Subcutaneous abdominal adipose tissue (tissue), 5 donors: ENCODE results near the gene PDE4A.

ENCODE experiments used
- H3K27ac ChIP-seq: one replicate; pipeline ENCODE4 v1.7.0; 2013; ENCODE audit warnings: low read depth, mild to moderate bottlenecking, inconsistent platforms, low read length, moderate library complexity
- H3K27me3 ChIP-seq, 5 donors: one replicate each; pipeline ENCODE4 v1.7.0; 2013; ENCODE audit warnings: low read length in 5 of 5, inconsistent platforms in 1 of 5; ENCODE audit not compliant: control insufficient read depth in 5 of 5, insufficient read depth in 4 of 5
- H3K36me3 ChIP-seq, 5 donors: one replicate each; pipeline ENCODE4 v1.7.0; 2013; ENCODE audit warnings: low read length in 5 of 5; ENCODE audit not compliant: control insufficient read depth in 5 of 5, insufficient read depth in 5 of 5
- H3K4me1 ChIP-seq, 5 donors: one replicate each; pipeline ENCODE4 v1.7.0; 2013; ENCODE audit warnings: low read length in 5 of 5, mild to moderate bottlenecking in 3 of 5, moderate library complexity in 1 of 5; ENCODE audit not compliant: control insufficient read depth in 5 of 5, insufficient read depth in 5 of 5
- H3K4me3 ChIP-seq, 5 donors: one replicate each; pipeline ENCODE4 v1.7.0; 2013; ENCODE audit warnings: low read length in 5 of 5, low read depth in 1 of 5
- H3K9ac ChIP-seq, 5 donors: one replicate each; pipeline ENCODE4 v1.7.0; 2013; ENCODE audit warnings: low read length in 5 of 5, mild to moderate bottlenecking in 4 of 5, moderate library complexity in 3 of 5
- H3K9me3 ChIP-seq, 5 donors: one replicate each; pipeline ENCODE4 v1.7.0; 2013; ENCODE audit warnings: low read length in 5 of 5; ENCODE audit not compliant: control insufficient read depth in 5 of 5
- donor health status: healthy.
- donor health status: healthy.
- donor health status: healthy.
- donor health status: healthy.
- donor health status: healthy.

PDE4A gene

GRCh38 chr19:10471909-10472308, 51.6 kb downstream of the PDE4A start:
- Histone ChIP-seq H3K36me3 (peaks cover 0 to 12% (median 8%) of the 10 kb centered on the region in 5 donors), H3K9me3 (no peaks in the 10 kb centered on the region), H3K27me3 (no peaks in the 10 kb centered on the region), H3K4me1 (peaks cover 0 to 10% (median 8%) of the 10 kb centered on the region in 5 donors), H3K4me3 (no peak overlapping the region), H3K9ac (no peak overlapping the region), H3K27ac (no peak overlapping the region)

GRCh38 chr19:10473192-10473591, 52.9 kb downstream of the PDE4A start:
- H3K9me3 ChIP-seq: no peaks in the 10 kb centered on the region
- H3K27me3 ChIP-seq: no peaks in the 10 kb centered on the region
- H3K27ac ChIP-seq: no peak overlapping the region
- H3K9ac ChIP-seq: no peak overlapping the region
- no peak overlapping the region for H3K4me3 ChIP-seq
- peaks cover 0 to 6% (median 0%) of the 10 kb centered on the region in 5 donors for H3K36me3 ChIP-seq
- peaks cover 0 to 10% (median 9%) of the 10 kb centered on the region in 5 donors for H3K4me1 ChIP-seq

- Histone ChIP-seq H3K27ac (no peak overlapping the region), H3K9ac (no peak overlapping the region), H3K36me3 (no peaks in the 10 kb centered on the region), H3K27me3 (no peaks in the 10 kb centered on the region), H3K9me3 (no peaks in the 10 kb centered on the region), H3K4me3 (no peak overlapping the region), H3K4me1 (peaks cover 0 to 25% (median 24%) of the 10 kb centered on the region in 5 donors)
Observed at GRCh38 chr19:10474962-10475451, 54.7 kb downstream of the PDE4A start.

GRCh38 chr19:10478476-10478875, 58.1 kb downstream of the PDE4A start:
- H3K9me3 ChIP-seq: no peaks in the 10 kb centered on the region
- H3K27me3 ChIP-seq: no peaks in the 10 kb centered on the region
- H3K36me3 ChIP-seq: no peaks in the 10 kb centered on the region
- H3K4me1 ChIP-seq: peaks cover 0 to 19% (median 18%) of the 10 kb centered on the region in 5 donors
- peak overlapping the region in 3 of 5 donors; percentile 36 to 61 (median 49) for H3K4me3 ChIP-seq
- peak overlapping the region in 1 of 5 donors; percentile 47 for H3K9ac ChIP-seq
- H3K27ac ChIP-seq: no peak overlapping the region

- H3K9ac ChIP-seq: peak overlapping the region in 4 of 5 donors; percentile 60 to 80 (median 76)
- H3K4me1 ChIP-seq: peaks cover 0 to 16% (median 15%) of the 10 kb centered on the region in 5 donors
- H3K27me3 ChIP-seq: no peaks in the 10 kb centered on the region
- H3K4me3 ChIP-seq: peak overlapping the region; percentile 67 to 85 (median 71)
- no peaks in the 10 kb centered on the region for H3K9me3 ChIP-seq
- no peak overlapping the region for H3K27ac ChIP-seq
- H3K36me3 ChIP-seq: no peaks in the 10 kb centered on the region
Observed at GRCh38 chr19:10478903-10479384, 58.6 kb downstream of the PDE4A start.

GRCh38 chr19:10486551-10486950, 66.2 kb downstream of the PDE4A start:
- Histone ChIP-seq H3K27me3 (no peaks in the 10 kb centered on the region), H3K4me3 (no peak overlapping the region), H3K4me1 (peaks cover 0 to 12% (median 6%) of the 10 kb centered on the region in 5 donors), H3K27ac (no peak overlapping the region), H3K9ac (no peak overlapping the region), H3K9me3 (no peaks in the 10 kb centered on the region), H3K36me3 (peaks cover 0 to 53% (median 47%) of the 10 kb centered on the region in 5 donors)

GRCh38 chr19:10491472-10492047, 71.2 kb downstream of the PDE4A start:
- peaks cover 0 to 61% (median 53%) of the 10 kb centered on the region in 5 donors for H3K36me3 ChIP-seq
- peaks cover 1 to 22% (median 18%) of the 10 kb centered on the region in 5 donors for H3K4me1 ChIP-seq
- peak overlapping the region in 1 of 5 donors; percentile 7 for H3K9ac ChIP-seq
- H3K27ac ChIP-seq: no peak overlapping the region
- H3K4me3 ChIP-seq: no peak overlapping the region
- no peaks in the 10 kb centered on the region for H3K9me3 ChIP-seq
- H3K27me3 ChIP-seq: no peaks in the 10 kb centered on the region

- Histone ChIP-seq H3K4me3 (no peak overlapping the region), H3K36me3 (peaks cover 0 to 38% (median 31%) of the 10 kb centered on the region in 5 donors), H3K4me1 (peaks cover 4 to 55% (median 45%) of the 10 kb centered on the region in 5 donors), H3K27ac (no peak overlapping the region), H3K9ac (peak overlapping the region in 1 of 5 donors; percentile 30), H3K27me3 (no peaks in the 10 kb centered on the region), H3K9me3 (no peaks in the 10 kb centered on the region)
Observed at GRCh38 chr19:10497371-10497770, 77.0 kb downstream of the PDE4A start.

GRCh38 chr19:10499550-10500246, 79.4 kb downstream of the PDE4A start:
- Histone ChIP-seq H3K36me3 (peaks cover 0 to 32% (median 27%) of the 10 kb centered on the region in 5 donors), H3K4me1 (peaks cover 4 to 55% (median 49%) of the 10 kb centered on the region in 5 donors)

GRCh38 chr19:10500247-10500592, 79.9 kb downstream of the PDE4A start:
- H3K9ac ChIP-seq: no peak overlapping the region
- H3K4me1 ChIP-seq: peaks cover 4 to 55% (median 49%) of the 10 kb centered on the region in 5 donors

More at GRCh38 chr19:10499550-10500246, 79.4 kb downstream of the PDE4A start:
- H3K9me3 ChIP-seq: no peaks in the 10 kb centered on the region
- no peak overlapping the region for H3K4me3 ChIP-seq
- peak overlapping the region; percentile 1 for H3K27ac ChIP-seq
- no peak overlapping the region for H3K9ac ChIP-seq
- H3K27me3 ChIP-seq: no peaks in the 10 kb centered on the region

More at GRCh38 chr19:10500247-10500592, 79.9 kb downstream of the PDE4A start:
- Histone ChIP-seq H3K36me3 (peaks cover 0 to 26% (median 23%) of the 10 kb centered on the region in 5 donors), H3K27me3 (no peaks in the 10 kb centered on the region), H3K9me3 (no peaks in the 10 kb centered on the region), H3K4me3 (no peak overlapping the region), H3K27ac (peak overlapping the region; percentile 1)
